GM13976 (cell line): ENCODE data around the gene ING1.
"Not testable (repeated sequence)": the region's sequence is repeated elsewhere in the genome, so short reads cannot be mapped to it uniquely, and the experiment has no call there.

Experiments used
- DNase-seq: peaks from one replicate; pipeline ENCODE4 v3.0.0; 2012; ENCODE audit warnings: low spot score
- CTCF ChIP-seq: IDR thresholded peaks from 2 replicates; pipeline ENCODE4 v1.5.1; 2012; ENCODE audit warnings: borderline replicate concordance, mild to moderate bottlenecking; ENCODE audit not compliant: insufficient read depth; ENCODE audit errors: extremely low read depth, missing control alignments, control extremely low read depth
- in situ Hi-C: fragments of 300-500 bp; cut with MboI; formaldehyde crosslinking; loops from one replicate; pipeline ENCODE4 v1.12.0; 2022; ENCODE audit warnings: low sequenced_read_pairs, mixed read lengths, inconsistent platforms; ENCODE audit not compliant: unreplicated experiment

ING1 gene

GRCh38 chr13:110700186-110700585 lies 13.3 kb upstream of the ING1 start:
- no peak for TF ChIP-seq CTCF
- in situ Hi-C loops: no loop called here
- no peak for DNase-seq

GRCh38 chr13:110700641-110701040 lies 12.9 kb upstream of the ING1 start:
- no peak for TF ChIP-seq CTCF
- in situ Hi-C loops: no loop called here
- DNase-seq: no peak

- DNase-seq, in situ Hi-C loops: not testable (repeated sequence)
These were observed 12.4 kb upstream of the ING1 start for GRCh38 chr13:110701061-110701460.

- DNase-seq: no peak
- no peak for TF ChIP-seq CTCF
- in situ Hi-C loops: no loop called here
These were observed 11.4 kb upstream of the ING1 start for GRCh38 chr13:110702089-110702488.

GRCh38 chr13:110702591-110703526 lies 10.6 kb upstream of the ING1 start:
- no peak for DNase-seq
- in situ Hi-C loops: no loop called here
- no peak for TF ChIP-seq CTCF

- no peak for DNase-seq
- no peak for TF ChIP-seq CTCF
- in situ Hi-C loops: no loop called here
These were observed 8.1 kb upstream of the ING1 start for GRCh38 chr13:110705356-110705825.

GRCh38 chr13:110705826-110706569 lies 7.5 kb upstream of the ING1 start, which contains the start of gene CARS2:
TSS of gene CARS2 (minus strand) at chr13:110706116. CDS start at chr13:110706093, 23 bp downstream.
- TF ChIP-seq CTCF: peak; percentile 6
- DNase-seq: peak; percentile 98
- in situ Hi-C loops: no loop called here
